NB4 (cell line): ENCODE results near the gene GREB1L.

Source experiments
- DNase-seq: peaks from one replicate; pipeline ENCODE4 v3.0.0; 2010; ENCODE audit warnings: low read depth
- H3K4me3 ChIP-seq: one replicate; pipeline ENCODE4 v1.5.1; 2011; ENCODE audit warnings: mild to moderate bottlenecking, low read depth, low read length, moderate library complexity
- CTCF ChIP-seq: IDR thresholded peaks from one replicate; pipeline ENCODE4 v1.5.1; 2012; ENCODE audit warnings: low read depth, low read length
- MAX ChIP-seq: IDR thresholded peaks from 2 replicates; pipeline ENCODE4 v1.6.1; 2011; ENCODE audit warnings: low read depth, low read length
- MYC ChIP-seq: IDR thresholded peaks from 2 replicates; pipeline ENCODE4 v1.6.1; 2011; ENCODE audit warnings: low read depth, low read length
- POLR2A ChIP-seq: IDR thresholded peaks from 2 replicates; pipeline ENCODE4 v1.6.1; 2011; ENCODE audit warnings: mild to moderate bottlenecking; ENCODE audit not compliant: insufficient read length; ENCODE audit errors: extremely low read depth

GREB1L gene

GRCh38 chr18:21489119-21489750 is 247.2 kb downstream of the GREB1L start:
- DNase-seq, result peak; percentile 72
- TF ChIP-seq MAX (no peak), CTCF (peak; percentile 83)
- no peak overlapping the region for H3K4me3 ChIP-seq

GRCh38 chr18:21489919-21490495 is 248.0 kb downstream of the GREB1L start:
- TF ChIP-seq POLR2A (no peak), MAX (no peak), CTCF (no peak)
- DNase-seq, result peak; percentile 23
- H3K4me3 ChIP-seq, result no peak overlapping the region

- DNase-seq, result no peak
- H3K4me3 ChIP-seq, result no peak overlapping the region
- TF ChIP-seq CTCF (no peak), MYC (no peak), MAX (no peak), POLR2A (no peak)
These were observed 248.7 kb downstream of the GREB1L start for GRCh38 chr18:21490748-21491147.

- TF ChIP-seq MAX (no peak), POLR2A (no peak), CTCF (no peak), MYC (no peak)
- no peak overlapping the region for H3K4me3 ChIP-seq
These were observed 254.3 kb downstream of the GREB1L start for GRCh38 chr18:21496277-21496835.

GRCh38 chr18:21499997-21500396 is 258.0 kb downstream of the GREB1L start:
- no peak for TF ChIP-seq POLR2A
- no peak for TF ChIP-seq MAX
- TF ChIP-seq CTCF, result no peak
- no peak for TF ChIP-seq MYC
- no peak for DNase-seq
- H3K4me3 ChIP-seq, result no peak overlapping the region

More at GRCh38 chr18:21496277-21496835, 254.3 kb downstream of the GREB1L start:
- no peak for DNase-seq
